Measurements from ENCODE around the gene LPP.

DNA sequence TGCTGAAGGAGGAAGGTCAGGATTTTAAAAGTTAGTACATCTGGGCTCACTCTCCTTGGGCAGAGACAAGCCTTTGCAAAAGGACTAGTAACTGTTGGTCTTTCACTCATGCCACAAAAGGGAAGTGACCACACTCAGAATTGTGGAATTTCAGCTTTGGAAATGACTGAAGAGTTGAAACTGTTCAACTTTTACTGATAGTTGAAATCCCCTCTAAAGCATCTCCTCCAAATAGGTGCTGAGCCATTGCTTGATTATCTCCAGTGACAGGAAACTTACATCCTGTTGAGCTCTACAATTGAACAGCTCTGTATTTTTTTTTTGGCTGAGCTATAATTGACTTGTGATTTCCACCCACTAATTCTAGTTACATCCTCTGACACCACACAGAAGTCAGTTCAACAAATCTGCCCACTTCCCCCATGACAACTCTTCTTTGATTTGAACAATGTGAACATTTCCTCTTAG lies 763.0 kb downstream of the LPP start:
- TF ChIP-seq TARDBP (IDR thresholded peaks at IDR 0.05) (no peak), SUZ12 (IDR thresholded peaks at IDR 0.05) (no peak)
